ENCODE measurements around the gene STIL.

GRCh38 chr1:47214549-47214948 lies 99.4 kb downstream of the STIL start:
- TF ChIP-seq CTCF (IDR thresholded peaks at IDR 0.05 in 4 of 5, conservative IDR thresholded peaks at IDR 0.05 in 1 of 5): no peak
- no peak for TF ChIP-seq POLR2A (IDR thresholded peaks at IDR 0.05)
